NOMO-1 (cell line): ENCODE results near the gene C1QTNF5.

Source experiments
- DNase-seq, 2 experiments: peaks; one replicate each; lab custom pipeline; 2025; ENCODE audit not compliant: unreplicated experiment in 2 of 2; lab: John Stamatoyannopoulos, UW

Gene C1QTNF5

GRCh38 chr11:119338318-119338890 is 2.3 kb downstream of the C1QTNF5 start:
- DNase-seq: peak; percentile 45 to 53

GRCh38 chr11:119337581-119338317 is 2.9 kb downstream of the C1QTNF5 start:
- no peak for DNase-seq

- DNase-seq: no peak
Observed at GRCh38 chr11:119336744-119337469, 3.8 kb downstream of the C1QTNF5 start.

- DNase-seq: no peak
Observed at GRCh38 chr11:119335655-119336543, 4.8 kb downstream of the C1QTNF5 start.

GRCh38 chr11:119335091-119335654 is 5.5 kb downstream of the C1QTNF5 start:
- no peak for DNase-seq

GRCh38 chr11:119334174-119334930 is 6.3 kb downstream of the C1QTNF5 start, which contains the start of gene RNF26:
TSS of gene RNF26 (plus strand) at chr11:119334527. CDS start at chr11:119335123, 596 bp downstream.
- DNase-seq: peak; percentile 97 to 99

- no peak for DNase-seq
Observed at GRCh38 chr11:119332111-119332765, 8.4 kb downstream of the C1QTNF5 start.

- no peak for DNase-seq
Observed at GRCh38 chr11:119330237-119330636, 10.4 kb downstream of the C1QTNF5 start.

GRCh38 chr11:119329320-119329719 is 11.4 kb downstream of the C1QTNF5 start:
- no peak for DNase-seq

- DNase-seq: no peak
Observed at GRCh38 chr11:119324189-119324588, 16.5 kb downstream of the C1QTNF5 start.

- peak; percentile 16 to 62 for DNase-seq
Observed at GRCh38 chr11:119323532-119324033, 17.1 kb downstream of the C1QTNF5 start.

- no peak for DNase-seq
Observed at GRCh38 chr11:119322921-119323531, 17.7 kb downstream of the C1QTNF5 start.

GRCh38 chr11:119322360-119322739 is 18.3 kb downstream of the C1QTNF5 start:
- DNase-seq: peak in 1 of 2 experiments; percentile 30

- DNase-seq: peak; percentile 41
Observed at GRCh38 chr11:119320776-119321524, 19.7 kb downstream of the C1QTNF5 start.

- DNase-seq: no peak
Observed at GRCh38 chr11:119320240-119320775, 20.4 kb downstream of the C1QTNF5 start.

- no peak for DNase-seq
Observed at GRCh38 chr11:119319700-119320239, 20.9 kb downstream of the C1QTNF5 start.

- DNase-seq: no peak
Observed at GRCh38 chr11:119319136-119319699, 21.5 kb downstream of the C1QTNF5 start.
